GM13977 (cell line): ENCODE measurements around the gene CDC27.

Source experiments
- DNase-seq: peaks from one replicate; pipeline ENCODE4 v3.0.0; 2012; ENCODE audit warnings: low spot score
- in situ Hi-C: fragments of 300-500 bp; cut with MboI; formaldehyde crosslinking; loops from one replicate; pipeline ENCODE4 v1.12.0; 2022; ENCODE audit warnings: low sequenced_read_pairs, low pct_unique_long_range_greater_than_20kb, mixed read lengths, inconsistent platforms; ENCODE audit not compliant: unreplicated experiment
- TF ChIP-seq, protein P1 (sequence below): IDR thresholded peaks from 2 replicates; pipeline ENCODE4 v1.5.1; 2012; ENCODE audit warnings: mild to moderate bottlenecking, control low read depth; ENCODE audit not compliant: insufficient read depth; ENCODE audit errors: extremely low read depth, missing control alignments

CDC27 gene

DNA sequence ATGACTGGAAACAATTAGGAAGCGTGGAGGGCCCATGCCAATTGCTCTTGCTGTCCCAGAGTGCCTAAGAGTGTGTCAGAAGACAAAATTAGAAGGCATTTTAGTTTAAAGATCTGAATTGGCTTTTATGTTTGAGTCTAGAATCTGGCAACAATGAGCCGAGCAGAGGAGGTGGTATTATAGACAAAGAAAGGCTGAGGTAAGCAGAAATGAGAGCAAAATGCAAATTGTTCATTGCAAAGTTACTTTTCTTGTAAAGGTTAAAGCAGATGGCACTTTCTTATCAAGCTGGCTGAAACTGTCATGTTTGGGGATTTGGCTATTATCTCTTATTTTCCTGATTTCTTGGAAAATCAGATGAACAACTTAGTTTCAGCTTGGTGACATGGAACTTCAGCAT is 23.4 kb upstream of the CDC27 start:
- in situ Hi-C loops = no loop called here
- TF ChIP-seq, protein P1, sequence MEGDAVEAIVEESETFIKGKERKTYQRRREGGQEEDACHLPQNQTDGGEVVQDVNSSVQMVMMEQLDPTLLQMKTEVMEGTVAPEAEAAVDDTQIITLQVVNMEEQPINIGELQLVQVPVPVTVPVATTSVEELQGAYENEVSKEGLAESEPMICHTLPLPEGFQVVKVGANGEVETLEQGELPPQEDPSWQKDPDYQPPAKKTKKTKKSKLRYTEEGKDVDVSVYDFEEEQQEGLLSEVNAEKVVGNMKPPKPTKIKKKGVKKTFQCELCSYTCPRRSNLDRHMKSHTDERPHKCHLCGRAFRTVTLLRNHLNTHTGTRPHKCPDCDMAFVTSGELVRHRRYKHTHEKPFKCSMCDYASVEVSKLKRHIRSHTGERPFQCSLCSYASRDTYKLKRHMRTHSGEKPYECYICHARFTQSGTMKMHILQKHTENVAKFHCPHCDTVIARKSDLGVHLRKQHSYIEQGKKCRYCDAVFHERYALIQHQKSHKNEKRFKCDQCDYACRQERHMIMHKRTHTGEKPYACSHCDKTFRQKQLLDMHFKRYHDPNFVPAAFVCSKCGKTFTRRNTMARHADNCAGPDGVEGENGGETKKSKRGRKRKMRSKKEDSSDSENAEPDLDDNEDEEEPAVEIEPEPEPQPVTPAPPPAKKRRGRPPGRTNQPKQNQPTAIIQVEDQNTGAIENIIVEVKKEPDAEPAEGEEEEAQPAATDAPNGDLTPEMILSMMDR = no peak
- no peak for DNase-seq

DNA sequence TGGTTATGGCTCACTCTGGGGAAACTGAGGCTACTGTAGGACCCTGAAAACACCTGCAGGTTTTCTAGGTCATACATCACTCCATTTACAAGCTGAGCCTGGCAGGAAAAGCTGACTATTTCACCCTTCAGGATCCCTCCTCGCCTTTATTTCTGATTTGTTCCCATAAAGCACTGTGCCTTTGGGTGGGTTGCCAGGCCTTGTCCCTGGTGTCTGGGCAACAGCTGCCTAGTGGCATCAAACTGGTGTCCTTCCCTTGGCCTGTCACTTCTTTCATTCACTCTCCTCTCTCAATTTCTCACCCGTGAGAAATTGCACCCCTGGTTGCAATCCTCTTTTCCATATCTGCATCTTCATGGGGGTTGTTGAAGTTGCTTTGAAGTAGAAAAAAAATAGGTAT is 21.7 kb upstream of the CDC27 start:
- in situ Hi-C loops = no loop called here
- no peak for DNase-seq
- TF ChIP-seq, protein P1 = no peak

DNA sequence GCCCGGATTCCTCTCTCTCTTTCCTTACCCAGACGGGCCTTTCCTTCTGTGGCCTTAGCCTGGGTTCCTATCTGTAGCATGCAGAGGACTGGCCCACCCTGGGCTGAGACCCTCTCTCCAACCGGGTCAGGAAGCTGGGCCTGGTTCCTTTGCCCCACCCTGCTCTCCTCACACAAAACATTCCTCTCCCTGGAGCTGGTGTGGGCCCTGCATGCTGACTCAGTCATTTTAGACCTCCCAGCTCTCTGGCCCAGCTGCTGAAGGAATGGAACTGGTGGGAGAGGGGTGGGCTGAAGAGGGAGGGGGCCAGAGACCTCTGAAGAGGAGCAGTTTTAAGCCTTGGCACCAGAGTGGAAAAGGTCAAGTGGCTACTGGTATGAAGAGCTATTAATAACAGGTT is 21.0 kb upstream of the CDC27 start:
- in situ Hi-C loops = no loop called here
- DNase-seq = no peak
- TF ChIP-seq, protein P1 = no peak

DNA sequence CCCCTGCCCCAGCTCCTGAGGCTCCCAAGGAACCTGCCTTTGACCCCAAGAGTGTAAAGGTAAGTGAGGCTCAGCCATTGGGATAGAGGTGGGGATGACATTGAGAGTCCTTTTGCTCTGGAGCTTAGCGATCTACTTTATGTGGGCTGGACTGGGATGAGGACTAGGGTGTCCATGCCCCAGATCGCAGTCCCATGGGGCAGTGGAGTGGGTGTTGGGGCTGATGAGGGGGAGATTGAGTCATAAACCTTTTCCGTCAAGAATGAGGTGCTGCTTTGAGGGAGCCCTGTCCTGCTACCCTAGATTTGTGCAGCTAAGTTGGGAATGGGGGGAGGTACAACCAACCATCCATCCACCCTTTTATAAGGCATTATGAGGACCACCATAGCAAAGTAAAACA is 20.4 kb upstream of the CDC27 start:
- in situ Hi-C loops = no loop called here
- TF ChIP-seq, protein P1 = no peak
- DNase-seq = no peak

DNA sequence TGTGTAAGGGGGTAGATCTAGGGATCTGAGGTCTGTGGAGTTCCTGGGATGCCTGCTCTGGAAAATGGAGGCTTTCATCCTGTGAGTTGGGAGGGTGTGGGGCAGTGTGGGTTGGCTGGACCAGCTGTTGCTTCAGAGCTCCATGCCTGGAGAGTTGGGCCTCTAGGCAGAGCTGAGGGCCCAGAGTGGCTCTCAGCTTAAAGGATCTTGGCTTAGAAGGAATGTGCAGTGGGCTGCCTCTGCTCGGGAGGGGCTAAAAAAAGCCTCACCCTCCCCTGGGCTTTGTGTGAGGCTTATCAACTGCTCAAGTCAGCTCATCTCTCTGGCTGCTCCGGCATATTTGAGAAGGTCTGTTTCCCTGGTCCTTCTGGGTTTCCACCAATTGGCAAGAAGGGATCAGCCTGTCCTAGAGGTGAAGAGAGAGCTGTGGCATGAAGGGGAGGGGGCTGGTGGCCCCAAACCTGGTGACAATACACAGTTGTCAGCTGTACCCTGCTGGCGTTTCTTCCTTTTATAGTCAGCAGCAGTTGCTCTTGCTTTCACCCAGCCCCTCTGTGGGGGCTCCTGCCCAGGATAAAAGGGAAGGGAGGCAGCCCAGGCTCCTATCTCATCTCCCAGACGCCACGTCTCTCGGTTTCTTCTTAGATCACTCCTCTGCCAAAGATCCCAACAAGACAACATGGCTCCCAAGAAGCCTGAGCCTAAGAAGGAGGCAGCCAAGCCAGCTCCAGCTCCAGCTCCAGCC is 19.8 kb upstream of the CDC27 start, which contains the start of gene MYL4:
TSS of gene MYL4 (plus strand) at position 605 of the 745 bp plus-strand sequence. CDS start at position 680, 75 bp downstream.
- in situ Hi-C loops = no loop called here
- TF ChIP-seq, protein P1 = no peak
- no peak for DNase-seq

DNA sequence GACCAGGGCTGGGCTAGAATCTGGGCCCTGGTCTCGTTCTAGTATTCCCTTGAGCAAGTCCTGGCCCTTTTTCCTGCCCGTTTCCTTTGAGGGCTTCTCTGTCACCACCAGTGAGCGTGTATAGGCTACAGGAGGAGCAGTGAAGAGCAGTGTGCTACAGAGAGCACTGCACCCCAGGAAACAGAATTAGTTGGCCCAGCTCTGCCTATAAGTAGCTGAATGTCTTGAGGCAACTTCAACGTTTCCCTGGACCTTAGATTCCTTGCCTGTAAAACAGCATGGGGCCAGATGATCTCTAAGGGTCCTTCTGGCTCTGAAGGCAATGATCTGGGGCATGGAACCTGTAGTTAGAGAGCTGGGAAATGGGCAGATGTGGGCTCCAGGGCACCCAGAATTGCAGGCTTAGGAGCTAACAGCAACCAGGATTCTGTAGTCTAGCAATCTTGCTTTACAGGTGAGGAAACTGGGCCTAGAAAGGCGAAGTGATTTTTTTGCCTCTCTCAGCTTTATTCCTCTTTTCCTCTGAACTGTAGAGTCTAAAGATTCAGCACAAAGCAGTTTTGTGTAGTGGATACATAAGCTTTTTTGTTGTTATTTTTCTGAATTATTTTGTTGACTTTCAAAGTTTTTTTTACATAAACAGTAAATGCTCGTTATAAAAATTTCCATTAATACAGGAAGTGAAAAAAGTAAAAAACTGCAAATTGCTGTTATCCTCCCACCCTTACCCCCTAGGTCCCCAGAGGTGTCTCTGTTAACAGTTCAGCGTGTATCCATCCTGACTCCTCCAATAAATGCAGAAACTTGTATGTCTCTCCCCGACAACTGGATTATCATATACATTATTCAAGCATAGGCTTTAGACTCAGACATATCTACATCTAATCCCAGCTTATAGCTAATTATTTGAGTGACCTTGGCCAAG is 18.3 kb upstream of the CDC27 start:
- in situ Hi-C loops = no loop called here
- TF ChIP-seq, protein P1 = no peak
- DNase-seq = no peak
